CD4-positive, alpha-beta T cell treated with Interferon alpha-2 for 1 hour (primary cell): Measurements from ENCODE around the gene PLIN4.

ENCODE experiments used
- DNase-seq, 2 donors: peaks; one replicate each; pipeline ENCODE4 v3.0.0-alpha.2; 2020 to 2022

PLIN4 gene

GRCh38 chr19:4505570-4506448, 12.5 kb downstream of the PLIN4 start:
- no peak for DNase-seq

GRCh38 chr19:4504891-4505569, 13.3 kb downstream of the PLIN4 start:
- DNase-seq: no peak

- DNase-seq: no peak
These were observed 14.0 kb downstream of the PLIN4 start for GRCh38 chr19:4504297-4504701.

GRCh38 chr19:4503825-4504170, 14.5 kb downstream of the PLIN4 start:
- DNase-seq: no peak

GRCh38 chr19:4503132-4503824, 15.0 kb downstream of the PLIN4 start:
- no peak for DNase-seq

GRCh38 chr19:4502282-4503131, 15.8 kb downstream of the PLIN4 start:
- DNase-seq: no peak

- DNase-seq: no peak
These were observed 16.6 kb downstream of the PLIN4 start for GRCh38 chr19:4501691-4502090.

GRCh38 chr19:4500841-4501591, 17.3 kb downstream of the PLIN4 start:
- no peak for DNase-seq

GRCh38 chr19:4499855-4500254, 18.4 kb downstream of the PLIN4 start:
- DNase-seq: no peak

GRCh38 chr19:4499318-4499717, 19.0 kb downstream of the PLIN4 start:
- DNase-seq: no peak

- DNase-seq: no peak
These were observed 19.6 kb downstream of the PLIN4 start for GRCh38 chr19:4498694-4499093.

- DNase-seq: no peak
These were observed 20.4 kb downstream of the PLIN4 start for GRCh38 chr19:4497770-4498389.

- no peak for DNase-seq
These were observed 22.0 kb downstream of the PLIN4 start for GRCh38 chr19:4496304-4496703.

GRCh38 chr19:4495471-4495870, 22.8 kb downstream of the PLIN4 start:
- no peak for DNase-seq

- no peak for DNase-seq
These were observed 23.6 kb downstream of the PLIN4 start for GRCh38 chr19:4494691-4495064.

- no peak for DNase-seq
These were observed 24.2 kb downstream of the PLIN4 start for GRCh38 chr19:4493929-4494690.

- DNase-seq: no peak
These were observed 25.0 kb downstream of the PLIN4 start for GRCh38 chr19:4493104-4493928.

GRCh38 chr19:4492337-4493103, 25.8 kb downstream of the PLIN4 start:
- DNase-seq: no peak

GRCh38 chr19:4491446-4491845, 26.8 kb downstream of the PLIN4 start:
- no peak for DNase-seq
